ENCODE data around the gene C1orf141.
A peak's percentile ranks its signal among the peaks of the same experiment; 100 is the strongest.
"Not testable (repeated sequence)": the region's sequence is repeated elsewhere in the genome, so short reads cannot be mapped to it uniquely, and the experiment has no call there.

Gene C1orf141

GRCh38 chr1:67078291-67078690, 56.5 kb downstream of the C1orf141 start:
- DNase-seq, result no peak

DNA sequence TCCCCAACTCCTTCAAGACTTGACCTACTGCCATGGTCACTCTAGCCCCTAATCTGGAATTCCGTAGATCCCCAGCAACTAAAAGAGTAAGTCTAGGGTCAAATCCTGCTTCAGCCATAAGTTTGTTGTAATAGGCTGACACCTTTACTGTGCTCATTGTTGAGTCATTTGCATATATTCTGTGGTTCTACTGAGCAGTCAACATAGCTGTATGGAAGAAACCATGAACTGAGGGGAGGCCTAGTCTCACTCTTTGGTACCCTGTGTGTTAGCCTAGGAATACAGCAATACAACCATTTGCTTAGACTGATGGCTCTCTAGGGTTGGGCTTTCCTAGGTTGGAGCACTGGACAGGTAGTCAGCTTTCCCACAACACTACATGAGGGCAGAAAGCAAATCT, 57.2 kb downstream of the C1orf141 start:
- no peak for DNase-seq

- no peak for DNase-seq
Observed at GRCh38 chr1:67072749-67073148, 62.0 kb downstream of the C1orf141 start.

DNA sequence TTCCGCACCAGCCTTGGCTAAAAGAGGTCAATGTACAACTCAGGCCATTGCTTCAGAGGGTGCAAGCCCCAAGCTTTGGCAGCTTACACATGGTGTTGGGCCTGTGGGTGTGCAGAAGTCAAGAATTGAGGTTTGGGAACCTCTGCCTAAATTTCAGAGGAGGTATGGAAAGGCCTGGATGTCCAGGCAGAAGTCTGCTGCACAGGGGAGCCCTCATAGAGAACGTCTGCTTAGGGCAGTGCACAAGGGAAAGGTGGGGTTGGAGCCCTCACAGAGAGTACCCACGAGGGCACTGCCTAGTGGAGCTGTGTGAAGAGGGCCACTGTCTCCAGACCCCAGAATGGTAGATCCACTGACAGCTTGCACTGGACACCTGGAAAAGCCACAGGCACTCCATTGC, 67.1 kb downstream of the C1orf141 start:
- not testable (repeated sequence) for DNase-seq

DNA sequence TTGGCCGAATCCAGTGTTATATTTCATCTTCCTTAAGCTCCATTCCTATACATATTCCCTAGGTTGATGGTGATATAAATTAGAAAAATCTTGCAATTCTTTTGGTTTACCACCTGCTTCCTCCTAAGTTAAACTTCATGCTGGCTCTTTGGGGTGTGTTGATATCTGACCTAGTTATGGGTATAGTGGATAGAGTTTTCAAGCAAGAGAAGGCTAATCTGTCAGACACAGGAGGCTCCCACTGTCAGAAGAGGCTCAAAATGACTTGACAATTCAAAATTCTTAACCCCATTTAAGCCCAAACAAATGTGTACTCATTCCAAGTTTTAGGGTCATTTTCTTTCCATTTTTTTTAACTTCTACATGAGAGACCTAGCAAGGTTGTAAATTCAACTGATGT, 72.4 kb downstream of the C1orf141 start:
- DNase-seq, result no peak

DNA sequence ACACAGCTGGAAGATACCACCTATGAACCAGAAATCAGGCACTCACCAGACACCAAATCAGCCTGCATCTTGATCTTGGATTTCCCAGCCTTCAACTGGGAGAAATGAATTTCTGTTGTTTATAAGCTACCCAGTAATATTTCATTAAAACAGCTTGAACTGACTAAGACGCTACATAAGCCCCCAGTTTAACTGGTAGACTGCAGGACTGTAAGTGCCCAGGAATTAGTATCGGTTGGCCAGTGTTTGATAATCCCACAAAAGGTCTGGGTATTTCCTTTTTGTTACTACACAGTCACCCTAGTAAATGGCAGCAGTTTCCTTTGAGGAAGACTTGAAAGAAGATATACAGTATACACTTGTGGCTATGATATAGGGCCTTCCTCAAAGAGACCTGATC, 73.5 kb downstream of the C1orf141 start:
- no peak for DNase-seq

- peak in 1 of 2 donors; percentile 11 for DNase-seq
Observed at GRCh38 chr1:67060811-67061218, 74.0 kb downstream of the C1orf141 start.

DNA sequence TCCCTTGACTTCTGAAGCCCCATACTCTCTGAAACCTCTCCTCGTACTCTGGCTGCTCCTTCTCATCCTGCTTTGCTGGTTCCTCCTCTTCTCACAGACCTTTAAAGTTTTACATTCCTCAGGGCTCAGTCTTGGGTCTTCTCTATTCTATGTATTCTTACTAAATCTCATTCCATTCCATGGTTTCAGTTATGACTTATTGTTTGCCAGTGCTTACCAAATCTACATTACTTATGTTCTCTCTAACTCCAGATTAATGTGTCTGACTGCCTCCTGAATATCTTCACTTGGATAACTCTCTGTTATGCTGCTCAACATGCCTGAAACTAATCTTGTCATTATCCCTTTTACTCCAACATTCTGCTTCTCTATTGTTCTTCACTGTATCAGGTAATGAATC, 75.4 kb downstream of the C1orf141 start:
- no peak for DNase-seq

DNA sequence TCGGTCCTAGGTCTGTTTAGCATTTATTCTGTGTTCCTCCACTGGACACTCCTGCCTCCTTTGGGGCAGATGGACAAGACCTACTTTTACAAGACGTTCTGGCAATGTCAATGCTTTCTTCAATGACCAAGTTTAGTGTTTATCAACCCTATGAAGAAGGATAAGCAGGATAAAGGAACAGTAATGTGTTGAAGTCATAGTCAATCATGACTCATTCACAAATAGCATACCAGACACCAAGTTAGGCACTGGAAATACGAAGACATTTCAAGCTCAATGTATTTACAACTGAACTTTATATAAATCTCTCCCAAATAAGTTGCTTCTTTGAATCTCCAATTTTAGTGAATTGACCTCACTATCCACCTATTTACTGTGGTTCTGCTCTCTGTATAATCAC, 76.0 kb downstream of the C1orf141 start:
- no peak for DNase-seq

- DNase-seq, result no peak
Observed at GRCh38 chr1:67058242-67058641, 76.5 kb downstream of the C1orf141 start.

DNA sequence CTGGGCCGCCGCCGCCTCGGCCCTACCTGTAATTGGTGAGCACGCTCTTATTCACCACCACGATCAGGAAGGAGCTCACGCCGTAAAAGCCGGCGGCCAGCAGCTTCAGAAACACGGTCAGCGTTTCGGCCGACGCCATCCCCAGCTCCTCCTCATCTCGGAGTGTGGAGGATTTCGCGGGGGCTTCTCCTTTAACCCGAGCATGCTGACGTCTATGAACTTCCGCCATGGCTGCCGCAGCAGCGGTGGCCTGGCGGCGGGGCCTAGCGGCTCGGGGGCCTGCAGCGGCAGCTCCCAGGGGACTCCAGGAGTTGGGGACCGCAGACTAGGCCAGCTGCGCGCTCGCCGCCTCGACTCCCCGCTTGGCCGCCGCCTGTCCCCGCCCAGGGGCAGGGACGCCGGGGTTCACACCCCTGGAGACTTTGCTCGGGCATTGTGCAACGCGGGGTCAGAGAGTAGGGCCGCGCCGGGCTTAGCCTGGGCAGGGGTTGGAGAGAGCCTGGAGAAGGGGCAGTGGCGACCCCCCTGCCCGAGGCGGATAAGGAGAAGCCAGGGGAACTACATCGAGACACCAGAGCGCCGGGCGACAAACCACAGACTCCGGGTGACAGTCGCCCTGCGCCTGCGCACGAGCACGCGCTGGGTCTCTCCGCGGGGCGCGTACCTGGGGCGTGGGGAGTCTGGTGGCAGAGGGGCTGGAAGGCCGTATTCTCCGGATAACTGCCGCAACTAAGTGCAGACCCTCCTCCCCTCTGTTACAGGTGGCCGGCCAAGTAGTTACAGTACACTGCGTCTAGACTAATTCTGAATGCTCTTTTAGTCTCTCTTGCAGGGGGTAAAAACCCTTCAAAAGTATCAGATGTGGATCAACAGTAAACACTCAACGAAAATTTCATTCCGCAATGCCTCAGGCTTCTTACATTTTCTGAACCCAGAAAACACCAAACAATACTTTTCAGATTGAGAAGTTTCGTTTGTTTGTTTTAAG, 80.7 kb downstream of the C1orf141 start, which contains the start of gene SLC35D1:
SLC35D1 (minus strand) TSS at position 364 of the 988 bp plus-strand sequence; CDS start at position 229, 135 bp downstream.
- peak; percentile 45 to 46 for DNase-seq

DNA sequence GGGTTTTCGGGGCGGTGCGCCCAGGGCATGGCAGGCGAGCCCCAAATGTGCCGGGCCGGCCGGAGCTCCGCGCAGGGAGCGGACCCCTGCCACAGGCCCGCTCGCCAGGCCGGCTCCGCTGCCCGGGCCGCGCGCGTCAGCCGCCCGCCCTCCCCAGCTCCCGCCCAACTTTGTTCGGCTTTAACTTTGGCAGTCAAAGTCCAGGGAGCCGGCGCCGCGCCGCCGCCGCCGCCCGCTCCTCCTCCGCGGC, 81.3 kb downstream of the C1orf141 start:
- no peak for DNase-seq

GRCh38 chr1:67052741-67053534, 81.8 kb downstream of the C1orf141 start:
- DNase-seq, result peak; percentile 13 to 18

- DNase-seq, result no peak
Observed at GRCh38 chr1:67051196-67051595, 83.6 kb downstream of the C1orf141 start.

DNA sequence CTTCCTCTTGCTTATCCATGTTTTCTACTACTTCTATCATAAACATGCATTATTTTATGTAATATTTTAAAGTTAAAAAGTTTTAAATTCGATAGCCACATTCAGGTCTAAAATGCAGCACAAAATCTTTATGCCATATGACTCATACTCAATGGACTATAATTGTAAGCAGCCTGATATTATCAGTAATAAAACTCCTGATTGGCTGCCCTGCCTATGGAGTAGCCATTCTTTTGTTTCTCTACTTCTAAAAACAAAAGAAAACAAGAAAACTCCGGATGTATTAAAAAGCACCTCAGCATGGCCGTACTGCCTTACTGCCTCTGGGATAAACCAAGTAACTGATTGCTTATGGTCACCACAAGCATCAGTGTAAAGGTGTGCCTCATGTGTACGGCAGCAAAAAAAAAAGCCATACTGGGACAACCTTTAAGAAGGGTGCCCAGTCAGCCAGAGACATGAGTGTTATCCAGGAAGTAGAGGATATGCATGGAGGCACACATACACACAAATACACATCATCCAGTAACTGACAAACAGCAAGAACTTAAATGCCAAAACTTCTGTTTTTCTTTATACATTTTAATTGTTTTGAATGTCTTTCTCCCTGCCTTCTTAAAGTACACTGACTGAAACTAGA, 90.0 kb downstream of the C1orf141 start:
- DNase-seq, result no peak

GRCh38 chr1:67043366-67043765, 91.4 kb downstream of the C1orf141 start:
- no peak for DNase-seq
